Common myeloid progenitor, CD34-positive (primary cell): ENCODE results near the gene SMARCD2.
"Not testable (repeated sequence)": the region's sequence is repeated elsewhere in the genome, so short reads cannot be mapped to it uniquely, and the experiment has no call there.

ENCODE experiments used
- CTCF ChIA-PET: fragments of 350-600 bp; sonication (Branson Sonifier 250); formaldehyde crosslinking; loops from one replicate; lab custom pipeline; 2021; ENCODE audit warnings: antibody characterized with exemption; lab: Charles Lee
- POLR2A ChIA-PET: fragments of 350-600 bp; sonication (Branson Sonifier 250); formaldehyde crosslinking; loops from one replicate; lab custom pipeline; 2021; ENCODE audit warnings: antibody characterized with exemption; lab: Charles Lee
- DNase-seq, 3 donors: peaks; one replicate each; pipeline versions ENCODE4 v3.0.0 to v3.0.0-alpha.2; 2013
- H3K27ac ChIP-seq, 2 experiments: 1 replicate in 1 of 2; 2 replicates in 1 of 2; pipeline ENCODE4 v1.7.0; 2013; ENCODE audit warnings: inconsistent platforms in 2 of 2, low read length in 2 of 2, mild to moderate bottlenecking in 2 of 2, low read depth in 1 of 2, moderate library complexity in 1 of 2; ENCODE audit not compliant: severe bottlenecking in 2 of 2, insufficient read depth in 1 of 2, poor library complexity in 1 of 2
- H3K27me3 ChIP-seq, 5 experiments: replicated peaks in 2 of 5; 1 replicate in 3 of 5; 2 replicates in 2 of 5; pipeline versions ENCODE4 v1.6.1 to v1.7.0; 2013; ENCODE audit warnings: low read length in 4 of 5, mild to moderate bottlenecking in 2 of 5, moderate library complexity in 2 of 5, inconsistent platforms in 1 of 5; ENCODE audit not compliant: insufficient read depth in 5 of 5, control insufficient read depth in 4 of 5
- H3K36me3 ChIP-seq, 4 experiments: 1 replicate in 2 of 4; 2 replicates in 2 of 4; pipeline versions ENCODE4 v1.6.1 to v1.7.0; 2013; ENCODE audit warnings: low read length in 3 of 4, control low read depth in 1 of 4, mild to moderate bottlenecking in 1 of 4; ENCODE audit not compliant: control insufficient read depth in 4 of 4, insufficient read depth in 4 of 4
- H3K4me1 ChIP-seq, 4 experiments: 1 replicate in 3 of 4; 2 replicates in 1 of 4; pipeline versions ENCODE4 v1.6.1 to v1.7.1; 2013; ENCODE audit warnings: low read length in 3 of 4, mild to moderate bottlenecking in 3 of 4, control low read depth in 1 of 4, inconsistent platforms in 1 of 4, moderate library complexity in 1 of 4; ENCODE audit not compliant: control insufficient read depth in 4 of 4, insufficient read depth in 4 of 4; ENCODE audit errors: control extremely low read depth in 1 of 4
- H3K4me3 ChIP-seq, 7 experiments: 1 replicate in 4 of 7; 2 replicates in 3 of 7; pipeline versions ENCODE4 v1.5.1 to v1.7.0; 2013; ENCODE audit warnings: mild to moderate bottlenecking in 7 of 7, low read length in 6 of 7, moderate library complexity in 6 of 7, inconsistent platforms in 2 of 7, low read depth in 2 of 7, control low read depth in 1 of 7; ENCODE audit not compliant: insufficient read depth in 4 of 7, control insufficient read depth in 1 of 7; ENCODE audit errors: extremely low read depth in 1 of 7
- H3K9me3 ChIP-seq, 5 experiments: 1 replicate in 4 of 5; 2 replicates in 1 of 5; pipeline versions ENCODE4 v1.6.1 to v1.7.1; 2013; ENCODE audit warnings: low read length in 4 of 5, mild to moderate bottlenecking in 2 of 5, inconsistent platforms in 1 of 5, low read depth in 1 of 5, moderate library complexity in 1 of 5; ENCODE audit not compliant: control insufficient read depth in 4 of 5, insufficient read depth in 2 of 5; ENCODE audit errors: control extremely low read depth in 1 of 5
- WGBS: methylation state at CpG from one replicate; pipeline ENCODE4 v1.1.5; 2013; ENCODE audit not compliant: insufficient coverage; 5-methylcytosine and 5-hydroxymethylcytosine counted together

Gene SMARCD2

DNA sequence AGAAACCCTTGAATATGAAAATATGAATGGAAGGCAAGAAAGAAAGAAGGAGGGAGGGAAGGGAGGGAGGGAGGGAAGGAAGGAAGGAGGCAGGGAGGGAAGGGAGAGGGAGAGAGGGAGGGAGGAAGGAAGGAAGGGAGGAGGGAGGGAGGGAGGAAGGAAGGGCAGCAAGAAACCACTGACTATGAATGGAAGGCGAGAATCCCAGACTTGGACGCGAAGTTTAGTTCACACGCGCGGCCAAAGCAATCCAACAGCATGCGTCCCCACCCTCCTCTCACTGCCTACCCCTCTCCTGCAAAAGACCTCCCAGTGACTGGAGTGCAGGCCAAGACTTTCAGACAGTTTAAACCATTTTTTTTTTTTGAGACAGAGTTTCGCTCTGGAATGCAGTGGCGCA lies 7.9 kb upstream of the SMARCD2 start:
- Histone ChIP-seq H3K36me3 (no peaks in the 10 kb centered on the region), H3K4me3 (no peak overlapping the region), H3K4me1 (peaks cover 0 to 4% (median 1%) of the 10 kb centered on the region in 4 experiments), H3K27ac (peak overlapping the region in 1 of 2 experiments; percentile 5), H3K9me3 (no peaks in the 10 kb centered on the region), H3K27me3 (no peaks in the 10 kb centered on the region)
- CTCF ChIA-PET: interaction anchor here (4.7 kb wide), 1 partner anchor 9 kb away, joined by 36 read pairs; no protein-coding TSS in a partner anchor
- POLR2A ChIA-PET: no interaction called here
- 88% methylated on average over 4 of the region's 9 CpGs for WGBS
- no peak for DNase-seq

DNA sequence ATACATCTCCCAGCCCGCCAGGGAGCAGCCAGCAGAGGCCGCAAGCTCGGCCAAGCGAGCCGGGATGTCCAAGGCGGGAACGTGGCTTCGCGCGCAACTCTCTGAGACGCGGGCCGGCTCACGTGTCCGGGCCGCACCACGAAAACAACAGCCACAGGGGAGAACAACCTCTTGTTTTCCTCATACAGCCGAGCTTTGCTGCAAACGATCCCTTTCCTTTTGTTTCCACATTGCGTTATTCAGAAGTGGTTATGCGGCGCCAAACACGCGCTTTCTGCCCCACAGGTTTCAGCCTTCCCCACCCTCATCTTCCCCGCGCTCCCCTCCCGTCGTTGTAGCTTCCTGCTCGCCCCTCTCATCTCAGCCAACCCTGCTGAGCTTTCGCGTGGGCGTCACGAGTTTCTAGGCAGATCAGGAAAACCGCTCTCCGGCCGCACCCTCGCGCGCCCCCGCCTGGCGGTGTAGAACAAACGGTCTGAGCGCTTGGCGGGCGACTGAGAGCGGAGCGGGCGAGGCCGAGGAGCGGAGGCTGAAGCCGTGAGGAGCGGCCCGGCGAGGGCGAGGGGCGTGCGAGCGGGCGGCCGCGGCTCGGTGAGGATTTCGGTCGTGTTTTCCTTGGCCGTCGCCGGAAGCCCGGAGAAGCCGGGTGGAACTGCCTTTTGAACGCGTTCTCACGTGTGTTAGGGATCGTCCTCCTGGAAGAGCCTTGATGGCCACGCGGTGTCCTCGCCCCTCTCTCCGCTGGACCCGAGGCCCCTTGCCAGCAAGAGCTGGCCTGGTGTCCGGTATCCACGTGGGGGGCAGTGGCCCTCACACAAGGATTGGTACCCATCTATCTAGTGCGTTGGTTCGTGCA lies 6.6 kb upstream of the SMARCD2 start:
- H3K36me3 ChIP-seq: no peaks in the 10 kb centered on the region
- no peaks in the 10 kb centered on the region for H3K27me3 ChIP-seq
- ChIA-PET POLR2A (interaction anchor here (1.3 kb wide), 1 partner anchor 45 kb away, joined by 3 read pairs; no protein-coding TSS in a partner anchor), CTCF (interaction anchor here (0.7 to 4.7 kb wide), 14 partner anchors 8 to 43 kb away, joined by 3 to 36 read pairs (median 4); no protein-coding TSS in a partner anchor)
- no peaks in the 10 kb centered on the region for H3K9me3 ChIP-seq
- peak; percentile 96 to 97 (median 97) for DNase-seq
- peaks cover 3 to 9% (median 6%) of the 10 kb centered on the region in 4 experiments for H3K4me1 ChIP-seq
- H3K27ac ChIP-seq: peak overlapping the region; percentile 83 to 93
- peak overlapping the region in 5 of 7 experiments; percentile 39 to 70 (median 54) for H3K4me3 ChIP-seq
- 19% methylated on average over 77 of the region's 82 CpGs for WGBS

DNA sequence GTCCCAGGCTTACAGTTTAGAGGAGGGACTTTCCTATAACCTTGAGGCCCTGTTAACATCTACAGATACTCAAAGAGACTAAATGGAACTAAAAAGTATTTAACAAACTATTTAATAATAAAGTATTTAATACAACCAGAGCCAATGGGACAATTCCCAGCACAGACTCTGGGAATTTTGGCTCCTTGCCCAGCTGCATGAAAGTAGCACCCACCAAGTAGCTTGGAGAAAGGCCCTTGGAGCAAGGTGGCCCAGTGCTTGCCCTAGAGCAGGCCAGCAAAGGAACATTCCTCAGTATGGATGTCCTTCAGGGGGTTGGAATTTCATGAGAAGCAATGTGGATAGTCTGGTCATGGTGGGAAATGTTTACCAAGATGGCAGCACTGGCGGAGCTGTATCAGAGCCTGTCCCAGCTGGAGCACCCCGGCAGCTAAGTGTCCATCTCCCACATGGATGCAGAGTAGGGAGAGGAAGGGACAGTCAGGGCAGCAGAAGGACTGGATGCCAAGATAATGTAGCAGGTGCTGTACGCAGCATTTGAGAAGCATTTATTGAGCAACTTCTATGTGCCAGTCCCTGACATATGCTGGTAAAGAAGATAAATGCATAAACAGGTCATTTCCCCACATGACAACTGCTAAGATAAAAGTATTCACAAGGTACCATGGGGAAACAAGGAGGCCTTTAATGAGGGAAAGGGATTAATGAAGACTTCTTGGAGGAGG lies 5.2 kb upstream of the SMARCD2 start:
- no peaks in the 10 kb centered on the region for H3K9me3 ChIP-seq
- DNase-seq: no peak
- peaks cover 8 to 15% (median 12%) of the 10 kb centered on the region in 4 experiments for H3K4me1 ChIP-seq
- H3K27me3 ChIP-seq: no peaks in the 10 kb centered on the region
- no peak overlapping the region for H3K27ac ChIP-seq
- ChIA-PET CTCF (interaction anchor here (0.8 to 4.7 kb wide), 9 partner anchors 9 to 45 kb away, joined by 3 to 36 read pairs (median 4); no protein-coding TSS in a partner anchor), POLR2A (no interaction called here)
- 58% methylated on average over 2 of the region's 3 CpGs for WGBS
- H3K4me3 ChIP-seq: no peak overlapping the region
- H3K36me3 ChIP-seq: no peaks in the 10 kb centered on the region

DNA sequence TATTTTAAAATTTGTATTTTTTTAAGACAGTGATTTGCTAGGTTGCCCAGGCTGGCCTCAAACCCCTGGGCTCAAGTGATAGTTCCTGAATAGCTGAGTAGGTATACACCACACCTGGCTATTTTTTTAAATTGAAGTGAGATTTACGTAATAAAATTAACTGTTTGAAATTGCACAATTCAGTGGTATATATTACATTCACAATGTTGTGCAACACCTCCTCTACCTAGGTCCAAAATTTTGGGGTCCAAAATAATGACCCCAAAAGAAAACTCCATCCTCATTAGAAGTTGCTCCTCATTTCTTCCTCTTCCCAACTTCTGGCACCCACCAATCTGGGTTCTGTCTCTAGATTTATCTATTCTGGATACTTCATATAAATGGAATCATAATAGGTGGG lies 3.0 kb upstream of the SMARCD2 start:
- DNase-seq: no peak
- no CpG with 5 or more reads among the region's 1 CpG for WGBS
- no peaks in the 10 kb centered on the region for H3K36me3 ChIP-seq

DNA sequence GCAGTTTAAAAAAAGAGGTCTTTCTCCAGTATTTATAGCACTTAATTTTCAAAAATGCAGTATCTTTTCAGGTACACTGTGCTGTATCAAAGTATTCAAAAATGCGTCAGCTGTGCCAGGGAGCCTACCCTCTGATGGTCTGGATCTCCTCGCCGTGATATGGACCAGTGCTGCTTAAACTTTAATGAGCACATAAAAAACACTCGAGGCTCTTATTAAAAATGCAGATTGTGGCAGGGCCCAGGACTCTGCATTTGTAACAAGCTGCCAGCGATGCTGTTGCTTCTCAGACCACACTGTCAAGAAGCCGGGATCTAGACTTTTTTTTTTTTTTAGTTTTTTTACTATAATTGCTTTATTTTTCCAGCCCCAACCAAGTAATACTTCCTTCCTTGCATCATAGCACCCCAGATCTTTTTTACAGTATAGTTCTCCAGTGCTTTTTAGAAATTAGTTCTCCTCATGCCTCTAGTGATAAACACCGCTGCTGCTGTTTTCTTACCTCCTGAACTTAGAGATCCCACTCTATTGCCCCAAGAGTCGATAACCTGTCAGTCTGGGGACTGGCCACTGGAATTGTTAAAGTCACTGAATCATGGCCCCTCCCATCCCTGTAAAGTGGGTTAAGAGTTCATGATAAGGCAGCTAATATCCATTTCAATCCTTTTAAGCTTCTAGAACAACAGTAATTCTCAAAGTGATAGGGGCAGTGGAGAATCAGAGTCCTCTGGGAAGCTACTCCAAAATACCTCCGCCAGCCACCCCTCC lies 1.6 kb upstream of the SMARCD2 start:
- H3K4me3 ChIP-seq: peak overlapping the region in 5 of 7 experiments; percentile 33 to 86 (median 73)
- H3K9me3 ChIP-seq: no peaks in the 10 kb centered on the region
- DNase-seq: peak in 1 of 3 donors; percentile 47
- POLR2A ChIA-PET: interaction anchor here (0.6 to 0.7 kb wide), 2 partner anchors 9 to 661 kb away, joined by 3 to 4 read pairs; no protein-coding TSS in a partner anchor
- CTCF ChIA-PET: interaction anchor here (0.7 to 4.7 kb wide), 12 partner anchors 9 to 25 kb away, joined by 3 to 27 read pairs (median 4); no protein-coding TSS in a partner anchor
- WGBS: 88% methylated on average over 4 of the region's 9 CpGs
- H3K27me3 ChIP-seq: no peaks in the 10 kb centered on the region
- H3K27ac ChIP-seq: peak overlapping the region; percentile 46 to 86
- no peaks in the 10 kb centered on the region for H3K36me3 ChIP-seq
- H3K4me1 ChIP-seq: peaks cover 17 to 43% (median 38%) of the 10 kb centered on the region in 4 experiments

More for the DNA sequence above, 3.0 kb upstream of the SMARCD2 start:
- POLR2A ChIA-PET: no interaction called here
- Histone ChIP-seq H3K4me1 (peaks cover 14 to 30% (median 26%) of the 10 kb centered on the region in 4 experiments), H3K27me3 (no peaks in the 10 kb centered on the region), H3K9me3 (no peaks in the 10 kb centered on the region), H3K27ac (no peak overlapping the region), H3K4me3 (no peak overlapping the region)
- CTCF ChIA-PET: interaction anchor here (1.1 to 4.7 kb wide), 2 partner anchors 11 to 13 kb away, joined by 3 to 27 read pairs; no protein-coding TSS in a partner anchor

DNA sequence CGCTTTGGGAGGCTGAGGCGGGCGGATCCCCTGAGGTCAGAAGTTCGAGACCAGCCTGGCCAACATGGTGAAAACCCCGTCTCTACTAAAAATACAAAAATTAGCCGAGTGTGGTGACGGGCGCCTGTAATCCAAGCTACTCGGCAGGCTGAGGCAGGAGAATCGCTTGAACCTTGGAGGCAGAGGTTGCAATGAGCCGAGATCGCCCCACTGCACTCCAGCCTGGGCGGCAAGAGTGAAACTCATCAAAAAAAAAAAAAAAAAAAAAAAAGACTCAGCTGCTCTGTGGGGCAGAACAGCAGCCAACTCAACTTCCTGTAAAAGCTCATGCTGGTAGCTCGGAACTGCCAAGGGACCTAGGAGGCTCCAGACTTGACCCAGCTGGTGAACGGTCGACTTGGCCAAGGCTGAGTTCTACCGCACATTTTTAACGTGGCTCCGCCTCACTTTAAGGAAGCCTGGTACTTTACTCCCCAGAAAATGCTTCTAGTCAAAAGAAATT lies 953 bp upstream of the SMARCD2 start:
- CTCF ChIA-PET: interaction anchor here (0.8 to 4.7 kb wide), 9 partner anchors 9 to 25 kb away, joined by 3 to 27 read pairs (median 4); no protein-coding TSS in a partner anchor
- H3K4me1 ChIP-seq: peaks cover 17 to 46% (median 44%) of the 10 kb centered on the region in 4 experiments
- H3K36me3 ChIP-seq, H3K9me3 ChIP-seq, H3K27me3 ChIP-seq: not testable (repeated sequence)
- POLR2A ChIA-PET: interaction anchor here (0.6 to 1.0 kb wide), 4 partner anchors 8 to 662 kb away, joined by 3 to 4 read pairs (median 3); no protein-coding TSS in a partner anchor
- 0% methylated on average over 19 of the region's 19 CpGs for WGBS
- peak overlapping the region; percentile 34 to 86 (median 73) for H3K4me3 ChIP-seq
- H3K27ac ChIP-seq: peak overlapping the region; percentile 46 to 86
- DNase-seq: peak; percentile 79 to 89 (median 85)
